HL-60 (cell line): ENCODE results near the gene FAM53C.
A peak's percentile ranks its signal among the peaks of the same experiment; 100 is the strongest.

Experiments
- CTCF ChIP-seq: IDR thresholded peaks from one replicate; pipeline ENCODE4 v1.5.1; 2011; ENCODE audit warnings: low read length, control low read depth, inconsistent platforms; ENCODE audit not compliant: insufficient read depth
- GABPA ChIP-seq: IDR thresholded peaks from 2 replicates; pipeline ENCODE4 v1.6.1; 2012; ENCODE audit warnings: low read depth
- POLR2AphosphoS5 ChIP-seq: IDR thresholded peaks from 2 replicates; pipeline ENCODE4 v1.6.1; 2012; ENCODE audit warnings: low read depth
- REST ChIP-seq: IDR thresholded peaks from 2 replicates; pipeline ENCODE4 v1.6.1; 2012; ENCODE audit warnings: low read depth; ENCODE audit not compliant: insufficient replicate concordance
- SPI1 ChIP-seq: IDR thresholded peaks from 2 replicates; pipeline ENCODE4 v1.6.1; 2012; ENCODE audit warnings: low read depth, mild to moderate bottlenecking, borderline replicate concordance

GRCh38 chr5:138369261-138369660 lies 31.2 kb downstream of the FAM53C start:
- no peak for TF ChIP-seq GABPA
- no peak for TF ChIP-seq CTCF
- TF ChIP-seq POLR2AphosphoS5: no peak
- no peak for TF ChIP-seq REST
- peak; percentile 43; the same call in 1 of the 2 replicates for TF ChIP-seq SPI1
